ENCODE results near the gene ZNF625. TPM values are rescaled to one million over a fixed set of nuclear protein-coding genes. Genes with fewer than 3 reads are reported as not detected.
A peak's percentile ranks its signal among the peaks of the same experiment; 100 is the strongest.

ZNF625 gene
- total and polyA plus RNA-seq, 11 donors: 1.00 to 7.2 (median 4.0) TPM

- peaks cover 0 to 37% (median 10%) of the 10 kb centered on the region in 9 donors for H3K36me3 ChIP-seq
- peaks cover 0 to 71% (median under 1%) of the 10 kb centered on the region in 12 donors for H3K9me3 ChIP-seq
- H3K27me3 ChIP-seq: no peaks in the 10 kb centered on the region
- ATAC-seq (no peak), DNase-seq (no peak)
- H3K27ac ChIP-seq: no peak overlapping the region
- no peak overlapping the region for H3K4me3 ChIP-seq
- intact Hi-C loops (cut with DNase I): no loop called here
- H3K4me1 ChIP-seq: no peaks in the 10 kb centered on the region
- no peak for TF ChIP-seq CTCF (IDR thresholded peaks at IDR 0.05)
- no peak for TF ChIP-seq POLR2A (IDR thresholded peaks at IDR 0.05)
- 94 to 100% (median 95%) methylated on average over 3 of the region's 3 CpGs for WGBS, 4 donors
These were observed 23.8 kb upstream of the ZNF625 start for GRCh38 chr19:12180377-12180776.

GRCh38 chr19:12166626-12167025, 10.1 kb upstream of the ZNF625 start:
- H3K27me3 ChIP-seq: no peaks in the 10 kb centered on the region
- H3K9me3 ChIP-seq: no peaks in the 10 kb centered on the region
- H3K27ac ChIP-seq: no peak overlapping the region
- WGBS, 4 donors: 79 to 94% (median 86%) methylated on average over 1 of the region's 1 CpG
- TF ChIP-seq POLR2A (IDR thresholded peaks at IDR 0.05) (no peak), CTCF (IDR thresholded peaks at IDR 0.05) (no peak)
- no peak for DNase-seq
- H3K4me1 ChIP-seq: peaks cover 0 to 42% (median 33%) of the 10 kb centered on the region in 12 donors
- peaks cover 0 to 40% (median 24%) of the 10 kb centered on the region in 9 donors for H3K36me3 ChIP-seq
- intact Hi-C loops (cut with DNase I): loop anchor here in 2 of 10 donors (10.0 kb wide), 1 partner anchor 128 kb away; the partner anchor contains the start of gene ZNF44 (in 2 of the 2)
- no peak overlapping the region for H3K4me3 ChIP-seq
- ATAC-seq: no peak

GRCh38 chr19:12163826-12164225, 7.3 kb upstream of the ZNF625 start:
- intact Hi-C loops (cut with DNase I): loop anchor here in 2 of 10 donors (10.0 kb wide), 1 partner anchor 131 kb away; the partner anchor contains the start of gene ZNF44 (in 2 of the 2)
- Histone ChIP-seq H3K4me1 (peaks cover 0 to 42% (median 33%) of the 10 kb centered on the region in 12 donors), H3K9me3 (no peaks in the 10 kb centered on the region), H3K27me3 (no peaks in the 10 kb centered on the region), H3K4me3 (peak overlapping the region; percentile 70 to 99 (median 84)), H3K27ac (peak overlapping the region; percentile 82 to 98 (median 94)), H3K36me3 (peaks cover 0 to 14% (median 7%) of the 10 kb centered on the region in 9 donors)
- ATAC-seq (peak in 1 of 4 donors; percentile 2), DNase-seq (no peak)
- WGBS, 4 donors: 4 to 15% (median 10%) methylated on average over 2 of the region's 2 CpGs
- TF ChIP-seq CTCF (IDR thresholded peaks at IDR 0.05): no peak
- no peak for TF ChIP-seq POLR2A (IDR thresholded peaks at IDR 0.05)

- no peaks in the 10 kb centered on the region for H3K27me3 ChIP-seq
- TF ChIP-seq CTCF (IDR thresholded peaks at IDR 0.05): peak in 1 of 12 donors; percentile 4
- TF ChIP-seq POLR2A (IDR thresholded peaks at IDR 0.05): peak in 1 of 2 donors; percentile 79
- H3K36me3 ChIP-seq: peaks cover 0 to 11% (median 6%) of the 10 kb centered on the region in 9 donors
- H3K4me3 ChIP-seq: peak within 1 kb of the TSS; percentile 70 to 99 (median 84)
- WGBS, 4 donors: 0 to 1% (median 0%) methylated on average over 29 to 57 of the region's 57 CpGs
- DNase-seq (peak; percentile 96 to 97 (median 97)), ATAC-seq (peak; percentile 98 to 99 (median 99))
- no peaks in the 10 kb centered on the region for H3K9me3 ChIP-seq
- H3K27ac ChIP-seq: peak within 1 kb of the TSS; percentile 82 to 98 (median 94)
- H3K4me1 ChIP-seq: peaks cover 0 to 42% (median 33%) of the 10 kb centered on the region in 12 donors
- intact Hi-C loops (cut with DNase I): loop anchor here in 2 of 10 donors (10.0 kb wide), 1 partner anchor 132 kb away; the partner anchor contains the start of gene ZNF44 (in 2 of the 2)
These were observed 6.6 kb upstream of the ZNF625 start, which contains the start of gene ZNF136 for GRCh38 chr19:12162882-12163806. Gene ZNF136, plus strand, starts transcription at chr19:12163096. Its CDS starts 108 bp downstream, at chr19:12163204.

All from heart left ventricle (tissue), 16 donors.